GM21619 (cell line): Measurements from ENCODE around the gene NAGK.
"Not testable (repeated sequence)": the region's sequence is repeated elsewhere in the genome, so short reads cannot be mapped to it uniquely, and the experiment has no call there.

Source experiments
- ATAC-seq: cut with Tn5 transposase; IDR thresholded peaks from one replicate; pipeline ENCODE4 v1.9.1; 2021; ENCODE audit not compliant: unreplicated experiment

The NAGK gene

DNA sequence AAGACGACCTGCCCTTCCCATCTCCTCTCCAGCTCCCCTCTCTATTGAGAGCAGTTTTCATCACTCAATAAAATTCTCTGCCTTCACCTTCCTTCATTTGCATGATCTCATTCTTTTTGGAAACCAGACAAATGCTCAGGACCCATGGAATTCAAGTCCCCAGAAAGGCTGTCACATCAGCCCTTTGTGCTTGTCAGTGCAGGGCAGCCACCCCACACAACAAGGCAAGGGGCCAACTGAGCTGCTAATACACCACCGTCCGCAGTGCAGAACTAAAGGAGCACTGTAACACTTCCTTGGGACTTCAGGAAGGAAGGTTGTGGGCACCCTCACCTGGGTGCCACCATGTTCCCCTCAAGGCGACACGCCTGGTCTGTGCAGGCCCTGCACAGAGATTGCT, 35.4 kb downstream of the NAGK start:
- no peak for ATAC-seq

GRCh38 chr2:71106463-71106862, 38.0 kb downstream of the NAGK start:
- ATAC-seq = not testable (repeated sequence)

GRCh38 chr2:71108091-71108490, 39.6 kb downstream of the NAGK start:
- no peak for ATAC-seq

DNA sequence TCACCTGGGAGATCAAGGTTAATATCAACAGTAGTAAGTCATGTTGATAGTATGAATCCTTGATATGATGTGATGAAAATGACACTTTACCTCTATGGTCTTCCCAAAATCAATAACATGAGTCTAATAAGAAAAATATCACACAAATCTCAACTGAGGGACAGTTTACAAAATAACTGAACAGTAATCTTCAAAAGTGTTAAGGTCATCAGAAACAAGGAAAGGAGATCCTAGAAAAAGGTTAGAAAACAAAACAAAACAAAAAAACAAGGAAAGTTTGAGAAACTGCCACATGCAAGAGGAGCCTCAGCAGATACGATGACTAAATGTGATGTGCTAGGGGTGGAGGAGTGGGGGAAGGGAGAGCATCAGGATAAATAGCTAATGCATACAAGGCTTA, 45.4 kb downstream of the NAGK start:
- ATAC-seq = no peak

DNA sequence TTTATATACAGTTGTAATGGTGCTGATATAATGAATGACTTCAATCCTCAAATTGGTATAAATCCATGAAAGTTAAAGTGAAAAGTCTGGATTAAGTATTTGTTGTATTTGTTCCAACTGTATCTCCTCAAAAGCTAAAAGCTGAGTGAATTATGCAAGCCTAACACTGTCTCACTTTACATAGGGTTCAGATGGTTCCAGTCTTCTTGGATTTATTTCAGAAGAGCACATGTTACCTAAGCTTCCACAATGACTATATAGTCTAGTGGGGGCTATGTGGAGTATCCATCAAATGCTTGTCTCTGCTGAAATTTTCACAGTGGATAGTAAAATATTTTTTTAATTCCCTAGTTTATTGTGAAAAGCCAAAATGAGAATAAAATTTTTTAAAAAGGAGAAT, 48.6 kb downstream of the NAGK start:
- no peak for ATAC-seq

GRCh38 chr2:71120195-71120594, 51.7 kb downstream of the NAGK start:
- no peak for ATAC-seq

- ATAC-seq = no peak
Measured at GRCh38 chr2:71121479-71121878, 53.0 kb downstream of the NAGK start.

DNA sequence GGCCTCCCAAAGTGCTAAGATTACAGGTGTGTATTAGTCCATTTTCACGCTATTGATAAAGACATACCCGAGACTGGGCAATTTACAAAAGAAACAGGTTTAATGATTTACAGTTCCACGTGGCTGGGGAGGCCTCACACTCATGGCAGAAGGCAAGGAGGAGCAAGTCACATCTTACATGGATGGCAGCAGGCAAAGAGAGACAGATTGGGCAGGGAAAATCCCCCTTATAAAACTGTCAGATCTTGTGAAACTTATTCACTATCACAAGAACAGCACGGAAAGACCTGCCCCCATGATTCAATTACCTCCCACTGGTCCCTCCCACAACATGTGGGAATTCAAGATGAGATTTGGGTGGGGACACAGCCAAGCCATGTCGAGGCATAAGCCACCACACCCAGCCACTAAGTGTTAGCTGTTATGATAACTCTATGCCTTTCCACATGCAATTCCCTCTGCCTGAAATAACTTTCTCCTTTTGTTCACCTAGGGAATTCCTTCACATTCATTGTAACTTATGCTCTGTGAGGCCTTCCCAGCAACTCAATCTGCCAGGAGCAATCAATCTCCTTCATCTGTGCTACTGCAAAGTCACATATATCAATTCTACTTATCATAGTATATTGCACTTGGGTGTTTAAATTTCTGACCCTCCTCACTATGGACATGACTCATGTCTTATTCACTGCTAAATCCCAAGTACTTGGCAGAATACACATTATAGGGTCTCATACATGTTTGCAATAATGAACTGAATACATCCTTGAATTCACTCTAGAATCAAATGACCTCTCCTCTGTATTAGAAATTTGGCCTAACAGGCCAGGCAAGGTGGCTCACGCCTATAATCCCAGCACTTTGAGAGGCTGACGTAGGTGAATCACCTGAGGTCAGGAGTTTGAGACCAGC, 54.2 kb downstream of the NAGK start:
- no peak for ATAC-seq

GRCh38 chr2:71125506-71126294, 57.3 kb downstream of the NAGK start:
- no peak for ATAC-seq

DNA sequence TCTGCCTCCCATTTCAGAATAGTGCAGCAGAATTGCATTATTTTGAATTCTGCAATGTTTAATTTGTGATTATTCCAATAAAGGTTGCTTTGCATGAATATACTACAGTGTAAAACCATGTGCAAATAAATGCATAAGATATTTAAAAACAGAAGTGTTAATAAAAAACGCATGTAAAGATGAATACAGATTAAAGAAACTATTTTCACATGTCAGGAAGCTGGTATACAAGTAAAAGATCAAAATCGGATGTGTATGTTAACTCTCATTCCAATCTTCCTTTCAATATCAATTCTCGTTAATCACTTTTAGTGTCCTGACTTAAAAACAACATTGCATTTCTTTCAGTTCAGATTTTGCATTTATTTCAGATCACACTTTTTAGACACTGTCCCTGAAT, 58.5 kb downstream of the NAGK start:
- no peak for ATAC-seq
